OCI-LY1 (cell line): ENCODE results near the gene MINK1.

ENCODE experiments used
- CTCF ChIP-seq: fragments of 200-600 bp; sonication (generic), shearing (Covaris generic); IDR thresholded peaks from 2 replicates; pipeline ENCODE4 v1.5.1; 2017; ENCODE audit warnings: mild to moderate bottlenecking, antibody characterized with exemption, low read length, moderate library complexity, mixed read lengths
- EZH2 ChIP-seq: fragments of 200-600 bp; sonication (generic), shearing (Covaris generic); IDR thresholded peaks from 2 replicates; pipeline ENCODE4 v1.8.0; 2017; ENCODE audit warnings: borderline replicate concordance, mixed run types, mild to moderate bottlenecking, antibody characterized with exemption, low read length, moderate library complexity, mixed read lengths

DNA sequence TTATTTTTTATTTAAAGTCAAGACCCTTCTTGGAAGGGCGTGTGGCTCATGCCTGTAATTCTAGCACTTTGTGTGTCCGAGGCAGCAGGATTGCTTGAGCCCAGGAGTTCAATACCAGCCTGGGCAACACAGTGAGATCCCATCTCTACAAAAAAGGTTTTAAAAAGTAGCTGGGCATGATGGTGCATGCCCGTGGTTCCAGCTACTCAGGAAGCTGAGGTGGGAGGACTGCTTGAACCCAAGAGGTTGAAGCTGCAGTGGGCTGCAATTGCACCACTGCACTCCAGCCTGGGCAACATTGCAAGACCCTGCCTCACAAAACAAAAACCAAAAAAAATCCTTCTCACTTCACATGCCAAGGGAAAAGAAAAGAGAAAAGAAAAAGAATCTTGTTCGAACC is 29.6 kb downstream of the MINK1 start:
- TF ChIP-seq CTCF, result no peak
- TF ChIP-seq EZH2, result no peak
